NB4 (cell line): Measurements from ENCODE around the gene TSPO.

ENCODE experiments used
- MYC ChIP-seq: IDR thresholded peaks from 2 replicates; pipeline ENCODE4 v1.6.1; 2011; ENCODE audit warnings: low read depth, low read length
- POLR2A ChIP-seq: IDR thresholded peaks from 2 replicates; pipeline ENCODE4 v1.6.1; 2011; ENCODE audit warnings: mild to moderate bottlenecking; ENCODE audit not compliant: insufficient read length; ENCODE audit errors: extremely low read depth
- TF ChIP-seq, protein P1 (sequence below): IDR thresholded peaks from one replicate; pipeline ENCODE4 v1.5.1; 2012; ENCODE audit warnings: low read depth, low read length
- TF ChIP-seq, protein P2 (sequence below): IDR thresholded peaks from 2 replicates; pipeline ENCODE4 v1.6.1; 2011; ENCODE audit warnings: low read depth, low read length

- TF ChIP-seq, protein P1, sequence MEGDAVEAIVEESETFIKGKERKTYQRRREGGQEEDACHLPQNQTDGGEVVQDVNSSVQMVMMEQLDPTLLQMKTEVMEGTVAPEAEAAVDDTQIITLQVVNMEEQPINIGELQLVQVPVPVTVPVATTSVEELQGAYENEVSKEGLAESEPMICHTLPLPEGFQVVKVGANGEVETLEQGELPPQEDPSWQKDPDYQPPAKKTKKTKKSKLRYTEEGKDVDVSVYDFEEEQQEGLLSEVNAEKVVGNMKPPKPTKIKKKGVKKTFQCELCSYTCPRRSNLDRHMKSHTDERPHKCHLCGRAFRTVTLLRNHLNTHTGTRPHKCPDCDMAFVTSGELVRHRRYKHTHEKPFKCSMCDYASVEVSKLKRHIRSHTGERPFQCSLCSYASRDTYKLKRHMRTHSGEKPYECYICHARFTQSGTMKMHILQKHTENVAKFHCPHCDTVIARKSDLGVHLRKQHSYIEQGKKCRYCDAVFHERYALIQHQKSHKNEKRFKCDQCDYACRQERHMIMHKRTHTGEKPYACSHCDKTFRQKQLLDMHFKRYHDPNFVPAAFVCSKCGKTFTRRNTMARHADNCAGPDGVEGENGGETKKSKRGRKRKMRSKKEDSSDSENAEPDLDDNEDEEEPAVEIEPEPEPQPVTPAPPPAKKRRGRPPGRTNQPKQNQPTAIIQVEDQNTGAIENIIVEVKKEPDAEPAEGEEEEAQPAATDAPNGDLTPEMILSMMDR: no peak
- TF ChIP-seq POLR2A (no peak), MYC (no peak)
- TF ChIP-seq, protein P2, sequence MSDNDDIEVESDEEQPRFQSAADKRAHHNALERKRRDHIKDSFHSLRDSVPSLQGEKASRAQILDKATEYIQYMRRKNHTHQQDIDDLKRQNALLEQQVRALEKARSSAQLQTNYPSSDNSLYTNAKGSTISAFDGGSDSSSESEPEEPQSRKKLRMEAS: no peak
These were observed 590 bp upstream of the TSPO start for GRCh38 chr22:43150731-43151206.
